HCT116 (cell line): ENCODE measurements around the gene TTC27. TPM values are rescaled to one million over a fixed set of nuclear protein-coding genes. Genes with fewer than 3 reads are reported as not detected.

Experiments used
- ATAC-seq: fragments of 200-7000 bp; cut with Tn5 transposase; 2 replicates; pipeline ENCODE4 v1.9.1; 2020; ENCODE audit warnings: mild to moderate bottlenecking, moderate library complexity
- BruUV-seq: library from RNA; stranded (reverse); fragments of 400-500 nt; replicated peaks from 2 replicates; lab custom pipeline; 2021; lab: Mats Ljungman, UMichigan
- CTCF ChIA-PET: fragments of 300-600 bp; sonication (Branson Sonifier 250); formaldehyde crosslinking; loops from one replicate; lab custom pipeline; 2021; ENCODE audit warnings: antibody characterized with exemption; lab: Charles Lee
- POLR2A ChIA-PET: fragments of 300-600, 350-600 bp; sonication (Branson Sonifier 250); formaldehyde crosslinking; loops from one replicate; lab custom pipeline; 2021; ENCODE audit warnings: antibody characterized with exemption; lab: Charles Lee
- RAD21 ChIA-PET, 2 experiments: fragments of 300-600 bp; sonication (Branson Sonifier 250); formaldehyde crosslinking; loops; one replicate each; lab custom pipeline; 2023; ENCODE audit warnings: low total read pairs in 2 of 2; ENCODE audit not compliant: uncharacterized antibody in 2 of 2, unreplicated experiment in 2 of 2, low non-redundant PET in 1 of 2; lab: Charles Lee
- DNase-seq: peaks from one replicate; pipeline ENCODE4 v3.0.0-alpha.2; 2010; ENCODE audit warnings: low read depth, low spot score
- H2AFZ ChIP-seq: fragments of 200-600 bp; shearing (Covaris generic), sonication (generic); 2 replicates; pipeline ENCODE4 v1.6.1; 2017; ENCODE audit warnings: low read depth, mixed run types, mixed read lengths, antibody characterized with exemption, low read length; ENCODE audit not compliant: poor library complexity, severe bottlenecking
- H3K27ac ChIP-seq: 2 replicates; pipeline ENCODE4 v1.5.1; 2012; ENCODE audit warnings: low read depth, low read length
- H3K27me3 ChIP-seq: fragments of 200-600 bp; sonication (generic); 2 replicates; pipeline ENCODE4 v1.6.1; 2016; ENCODE audit warnings: mixed run types, low read length, mixed read lengths; ENCODE audit not compliant: insufficient read depth
- H3K36me3 ChIP-seq, 2 experiments: fragments of 200-500 bp in 1 of 2; fragments of 200-600 bp in 1 of 2; sonication (Bioruptor generic) in 1 of 2; sonication (generic) in 1 of 2; 2 replicates each; pipeline versions ENCODE4 v1.5.1 to v1.6.1; 2014 to 2016; ENCODE audit warnings: low read length in 2 of 2, inconsistent platforms in 1 of 2, mixed read lengths in 1 of 2, mixed run types in 1 of 2; ENCODE audit not compliant: insufficient read depth in 2 of 2, control insufficient read depth in 1 of 2
- H3K4me1 ChIP-seq, 2 experiments: fragments of 200-600 bp in 1 of 2; sonication (generic) in 1 of 2; 2 replicates each; pipeline versions ENCODE4 v1.5.1 to v1.6.1; 2012 to 2017; ENCODE audit warnings: low read length in 2 of 2, inconsistent platforms in 1 of 2, mild to moderate bottlenecking in 1 of 2, mixed read lengths in 1 of 2, mixed run types in 1 of 2, moderate library complexity in 1 of 2; ENCODE audit not compliant: insufficient read depth in 2 of 2, control insufficient read depth in 1 of 2
- H3K4me2 ChIP-seq: fragments of 200-600 bp; sonication (generic); 2 replicates; pipeline ENCODE4 v1.6.1; 2017; ENCODE audit warnings: mixed run types, low read length, mixed read lengths
- H3K4me3 ChIP-seq, 2 experiments: fragments of 200-600 bp in 1 of 2; sonication (generic) in 1 of 2; replicated peaks in 1 of 2; 2 replicates each; pipeline ENCODE4 v1.5.1; 2011 to 2016; ENCODE audit warnings: low read length in 2 of 2, control low read depth in 1 of 2, low read depth in 1 of 2, mild to moderate bottlenecking in 1 of 2, mixed read lengths in 1 of 2, mixed run types in 1 of 2
- H3K79me2 ChIP-seq: fragments of 200-600 bp; sonication (generic); 2 replicates; pipeline ENCODE4 v1.6.1; 2017; ENCODE audit warnings: mild to moderate bottlenecking, mixed run types, low read length, moderate library complexity, mixed read lengths; ENCODE audit not compliant: insufficient read depth
- H3K9ac ChIP-seq: fragments of 200-600 bp; sonication (generic); 2 replicates; pipeline ENCODE4 v1.6.1; 2016; ENCODE audit warnings: low read length, mixed read lengths
- H3K9me2 ChIP-seq: fragments of 200-600 bp; sonication (generic), shearing (Covaris generic); 2 replicates; pipeline ENCODE4 v1.6.1; 2017; ENCODE audit warnings: mixed run types, mild to moderate bottlenecking, moderate library complexity; ENCODE audit not compliant: insufficient read depth
- H3K9me3 ChIP-seq, 2 experiments: fragments of 200-500 bp in 1 of 2; fragments of 200-600 bp in 1 of 2; sonication (Bioruptor generic) in 1 of 2; sonication (generic) in 1 of 2; 2 replicates each; pipeline ENCODE4 v1.6.1; 2014 to 2017; ENCODE audit warnings: low read length in 2 of 2, mixed read lengths in 2 of 2, inconsistent platforms in 1 of 2, low read depth in 1 of 2, mild to moderate bottlenecking in 1 of 2, mixed run types in 1 of 2, moderate library complexity in 1 of 2; ENCODE audit not compliant: control insufficient read depth in 1 of 2, insufficient read depth in 1 of 2
- H4K20me1 ChIP-seq: fragments of 200-600 bp; sonication (generic), shearing (Covaris generic); 2 replicates; pipeline ENCODE4 v1.6.1; 2017; ENCODE audit warnings: mixed run types, mild to moderate bottlenecking, moderate library complexity; ENCODE audit not compliant: insufficient read depth
- CBX3 ChIP-seq: IDR thresholded peaks from 2 replicates; pipeline ENCODE4 v1.6.1; 2012; ENCODE audit warnings: low read depth
- EGR1 ChIP-seq: IDR thresholded peaks from 2 replicates; pipeline ENCODE4 v1.6.1; 2012; ENCODE audit warnings: low read depth
- ELF1 ChIP-seq: IDR thresholded peaks from 2 replicates; pipeline ENCODE4 v1.6.1; 2012; ENCODE audit warnings: low read depth, borderline replicate concordance
- EZH2 ChIP-seq: fragments of 200-600 bp; sonication (generic); IDR thresholded peaks from 2 replicates; pipeline ENCODE4 v1.6.1; 2017; ENCODE audit warnings: antibody characterized with exemption, mixed run types
- EZH2phosphoT487 ChIP-seq: fragments of 200-600 bp; IDR thresholded peaks from 2 replicates; pipeline ENCODE4 v1.6.1; 2018; ENCODE audit warnings: antibody characterized with exemption, borderline replicate concordance
- FOSL1 ChIP-seq: IDR thresholded peaks from 2 replicates; pipeline ENCODE4 v1.6.1; 2012; ENCODE audit warnings: low read depth
- JUND ChIP-seq: IDR thresholded peaks from 2 replicates; pipeline ENCODE4 v1.6.1; 2012
- POLR2AphosphoS5 ChIP-seq: IDR thresholded peaks from 2 replicates; pipeline ENCODE4 v1.6.1; 2011; ENCODE audit warnings: mild to moderate bottlenecking, low read depth, low read length, moderate library complexity
- RAD21 ChIP-seq: IDR thresholded peaks from 2 replicates; pipeline ENCODE4 v1.6.1; 2012; ENCODE audit warnings: low read depth, mild to moderate bottlenecking
- REST ChIP-seq: IDR thresholded peaks from 2 replicates; pipeline ENCODE4 v1.6.1; 2012; ENCODE audit warnings: low read depth
- SRF ChIP-seq: IDR thresholded peaks from 2 replicates; pipeline ENCODE4 v1.6.1; 2012; ENCODE audit warnings: low read depth
- TCF7L2 ChIP-seq: IDR thresholded peaks from 2 replicates; pipeline ENCODE4 v1.7.0; 2011; ENCODE audit warnings: borderline replicate concordance, inconsistent platforms; ENCODE audit not compliant: insufficient read depth, insufficient read length; ENCODE audit errors: extremely low read depth
- intact Hi-C: fragments of 100-400 bp; cut with micrococcal nuclease; formaldehyde crosslinking; loops from 2 replicates; pipeline ENCODE4 v1.10.0; 2022
- total RNA-seq: library from RNA; stranded (reverse); gene quantifications from one replicate; pipeline ENCODE4 v1.2.1, GENCODE V29; 2021; ENCODE audit not compliant: unreplicated experiment
- TF ChIP-seq, protein P1 (sequence below): IDR thresholded peaks from 2 replicates; pipeline ENCODE4 v1.6.1; 2012
- TF ChIP-seq, protein P2 (sequence below): IDR thresholded peaks from 2 replicates; pipeline ENCODE4 v1.6.1; 2012
- TF ChIP-seq, protein P3 (sequence below), 3 experiments: fragments of 200-600 bp in 1 of 3; sonication (generic) in 1 of 3; IDR thresholded peaks in 2 of 3; conservative IDR thresholded peaks in 1 of 3; 2 replicates each; pipeline ENCODE4 v1.5.1; 2012 to 2017; ENCODE audit warnings: low read depth in 2 of 3, low read length in 2 of 3, antibody characterized with exemption in 1 of 3, borderline replicate concordance in 1 of 3, control low read depth in 1 of 3, mild to moderate bottlenecking in 1 of 3, mixed read lengths in 1 of 3, mixed run types in 1 of 3, moderate library complexity in 1 of 3; ENCODE audit not compliant: insufficient read depth in 1 of 3
- TF ChIP-seq, protein P4 (sequence below): IDR thresholded peaks from 2 replicates; pipeline ENCODE4 v1.6.1; 2011; ENCODE audit warnings: mild to moderate bottlenecking, low read length, moderate library complexity; ENCODE audit not compliant: insufficient replicate concordance; ENCODE audit errors: extremely low read depth

The TTC27 gene
- total RNA-seq, 1 experiment from 2014 or later: 24.4 TPM

DNA sequence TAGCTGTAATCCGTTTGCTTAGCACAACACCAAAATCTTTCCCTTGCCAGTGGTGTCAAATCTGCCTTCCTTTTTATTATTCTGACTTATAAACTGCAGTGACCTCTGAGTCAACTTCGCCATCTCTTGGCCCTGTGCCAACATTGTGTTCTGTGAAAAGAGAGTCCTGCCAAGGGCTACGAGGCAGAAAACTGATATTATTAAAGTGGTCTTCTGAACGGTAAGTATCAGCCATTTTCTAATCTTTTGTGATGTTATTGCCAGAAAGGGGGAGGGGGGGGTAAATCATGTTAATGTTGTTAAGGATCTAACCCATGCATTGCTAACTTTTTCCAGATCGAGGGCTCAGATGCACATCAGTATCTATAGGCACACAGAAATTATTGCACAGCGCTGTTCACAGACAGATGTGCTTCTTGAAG, 197.5 kb downstream of the TTC27 start:
- ATAC-seq (no peak), DNase-seq (no peak)
- H2AFZ ChIP-seq: no peak overlapping the region
- H3K4me2 ChIP-seq: no peak overlapping the region
- RAD21 ChIA-PET: interaction anchor here in 1 of 2 experiments (0.6 kb wide), 1 partner anchor 209 kb away, joined by 3 read pairs; no protein-coding TSS in a partner anchor
- H3K4me3 ChIP-seq: no peak overlapping the region
- TF ChIP-seq ELF1: no peak
- TF ChIP-seq EZH2phosphoT487: no peak
- TF ChIP-seq, protein P1, sequence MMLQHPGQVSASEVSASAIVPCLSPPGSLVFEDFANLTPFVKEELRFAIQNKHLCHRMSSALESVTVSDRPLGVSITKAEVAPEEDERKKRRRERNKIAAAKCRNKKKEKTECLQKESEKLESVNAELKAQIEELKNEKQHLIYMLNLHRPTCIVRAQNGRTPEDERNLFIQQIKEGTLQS: no peak
- TF ChIP-seq RAD21: no peak
- TF ChIP-seq POLR2AphosphoS5: no peak
- TF ChIP-seq EZH2: no peak
- TF ChIP-seq JUND: no peak
- TF ChIP-seq FOSL1: no peak
- TF ChIP-seq, protein P2, sequence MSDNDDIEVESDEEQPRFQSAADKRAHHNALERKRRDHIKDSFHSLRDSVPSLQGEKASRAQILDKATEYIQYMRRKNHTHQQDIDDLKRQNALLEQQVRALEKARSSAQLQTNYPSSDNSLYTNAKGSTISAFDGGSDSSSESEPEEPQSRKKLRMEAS: no peak
- no peak for TF ChIP-seq EGR1
- TF ChIP-seq, protein P3, sequence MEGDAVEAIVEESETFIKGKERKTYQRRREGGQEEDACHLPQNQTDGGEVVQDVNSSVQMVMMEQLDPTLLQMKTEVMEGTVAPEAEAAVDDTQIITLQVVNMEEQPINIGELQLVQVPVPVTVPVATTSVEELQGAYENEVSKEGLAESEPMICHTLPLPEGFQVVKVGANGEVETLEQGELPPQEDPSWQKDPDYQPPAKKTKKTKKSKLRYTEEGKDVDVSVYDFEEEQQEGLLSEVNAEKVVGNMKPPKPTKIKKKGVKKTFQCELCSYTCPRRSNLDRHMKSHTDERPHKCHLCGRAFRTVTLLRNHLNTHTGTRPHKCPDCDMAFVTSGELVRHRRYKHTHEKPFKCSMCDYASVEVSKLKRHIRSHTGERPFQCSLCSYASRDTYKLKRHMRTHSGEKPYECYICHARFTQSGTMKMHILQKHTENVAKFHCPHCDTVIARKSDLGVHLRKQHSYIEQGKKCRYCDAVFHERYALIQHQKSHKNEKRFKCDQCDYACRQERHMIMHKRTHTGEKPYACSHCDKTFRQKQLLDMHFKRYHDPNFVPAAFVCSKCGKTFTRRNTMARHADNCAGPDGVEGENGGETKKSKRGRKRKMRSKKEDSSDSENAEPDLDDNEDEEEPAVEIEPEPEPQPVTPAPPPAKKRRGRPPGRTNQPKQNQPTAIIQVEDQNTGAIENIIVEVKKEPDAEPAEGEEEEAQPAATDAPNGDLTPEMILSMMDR (IDR thresholded peaks at IDR 0.05 in 2 of 3, conservative IDR thresholded peaks at IDR 0.05 in 1 of 3; ENCODE audit: borderline replicate concordance in 1 of 3, insufficient read depth in 1 of 3, low read depth in 2 of 3, low read length in 2 of 3): no peak
- no peak for TF ChIP-seq CBX3
- TF ChIP-seq, protein P4, sequence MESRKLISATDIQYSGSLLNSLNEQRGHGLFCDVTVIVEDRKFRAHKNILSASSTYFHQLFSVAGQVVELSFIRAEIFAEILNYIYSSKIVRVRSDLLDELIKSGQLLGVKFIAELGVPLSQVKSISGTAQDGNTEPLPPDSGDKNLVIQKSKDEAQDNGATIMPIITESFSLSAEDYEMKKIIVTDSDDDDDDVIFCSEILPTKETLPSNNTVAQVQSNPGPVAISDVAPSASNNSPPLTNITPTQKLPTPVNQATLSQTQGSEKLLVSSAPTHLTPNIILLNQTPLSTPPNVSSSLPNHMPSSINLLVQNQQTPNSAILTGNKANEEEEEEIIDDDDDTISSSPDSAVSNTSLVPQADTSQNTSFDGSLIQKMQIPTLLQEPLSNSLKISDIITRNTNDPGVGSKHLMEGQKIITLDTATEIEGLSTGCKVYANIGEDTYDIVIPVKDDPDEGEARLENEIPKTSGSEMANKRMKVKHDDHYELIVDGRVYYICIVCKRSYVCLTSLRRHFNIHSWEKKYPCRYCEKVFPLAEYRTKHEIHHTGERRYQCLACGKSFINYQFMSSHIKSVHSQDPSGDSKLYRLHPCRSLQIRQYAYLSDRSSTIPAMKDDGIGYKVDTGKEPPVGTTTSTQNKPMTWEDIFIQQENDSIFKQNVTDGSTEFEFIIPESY: no peak
- no peak for TF ChIP-seq SRF
- TF ChIP-seq TCF7L2: no peak
- no peak for TF ChIP-seq REST
- no peaks in the 10 kb centered on the region for H3K4me1 ChIP-seq
- intact Hi-C loops: no loop called here
- no peaks in the 10 kb centered on the region for H3K79me2 ChIP-seq
- no peaks in the 10 kb centered on the region for H3K27me3 ChIP-seq
- no peak overlapping the region for H3K9ac ChIP-seq
- H3K36me3 ChIP-seq: no peaks in the 10 kb centered on the region
- H3K9me3 ChIP-seq: no peaks in the 10 kb centered on the region
- H3K27ac ChIP-seq: no peak overlapping the region
- no TSS peak for BruUV-seq
- CTCF ChIA-PET: no interaction called here
- H4K20me1 ChIP-seq: no peaks in the 10 kb centered on the region
- POLR2A ChIA-PET: no interaction called here
- H3K9me2 ChIP-seq: no peaks in the 10 kb centered on the region
